Loucy (cell line): Measurements from ENCODE around the gene INPPL1.

Experiments used
- CTCF ChIP-seq: fragments of 200-600 bp; sonication (generic); conservative IDR thresholded peaks from 2 replicates; pipeline ENCODE4 v1.5.1; 2014; ENCODE audit warnings: mild to moderate bottlenecking, antibody characterized with exemption, low read length
- EZH2phosphoT487 ChIP-seq: fragments of 200-600 bp; IDR thresholded peaks from 2 replicates; pipeline ENCODE4 v1.6.1; 2018; ENCODE audit warnings: antibody characterized with exemption, mild to moderate bottlenecking, moderate library complexity, borderline replicate concordance

- TF ChIP-seq CTCF (no peak), EZH2phosphoT487 (no peak)
Measured at GRCh38 chr11:72223615-72224563, 678 bp upstream of the INPPL1 start.
